ENCODE data around the gene LIPE.
A peak's percentile ranks its signal among the peaks of the same experiment; 100 is the strongest.

The LIPE gene

DNA sequence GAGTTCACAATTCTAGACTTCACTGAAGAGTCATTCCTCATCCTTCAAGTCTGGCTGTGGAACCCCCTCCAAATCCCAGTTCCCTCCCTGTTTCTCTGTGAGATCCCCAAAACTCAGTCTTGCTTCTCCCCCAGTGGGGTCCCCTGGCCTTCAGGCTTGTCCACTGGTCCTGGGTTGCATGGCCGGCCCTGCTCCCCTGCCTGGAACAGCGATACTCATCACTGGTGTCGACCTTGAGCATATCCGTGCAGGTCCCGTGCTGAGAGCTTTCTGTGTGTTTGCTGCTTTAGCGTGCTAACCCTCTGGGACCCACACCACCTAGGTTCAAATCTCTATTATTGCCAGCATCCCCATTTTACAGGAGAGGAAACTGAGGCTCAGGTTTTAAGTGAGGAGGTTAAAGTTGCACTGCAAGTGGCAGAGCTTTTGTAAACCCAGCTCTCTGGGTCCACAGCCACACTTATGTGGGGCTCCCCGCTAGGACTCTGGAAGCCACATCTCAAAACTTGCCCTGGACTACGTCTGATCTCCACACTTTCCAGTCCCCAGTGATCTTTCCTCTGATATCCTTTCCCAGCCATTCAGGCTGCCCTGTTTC, 15.5 kb downstream of the LIPE start:
- DNase-seq (ENCODE audit: low spot score), result no peak

DNA sequence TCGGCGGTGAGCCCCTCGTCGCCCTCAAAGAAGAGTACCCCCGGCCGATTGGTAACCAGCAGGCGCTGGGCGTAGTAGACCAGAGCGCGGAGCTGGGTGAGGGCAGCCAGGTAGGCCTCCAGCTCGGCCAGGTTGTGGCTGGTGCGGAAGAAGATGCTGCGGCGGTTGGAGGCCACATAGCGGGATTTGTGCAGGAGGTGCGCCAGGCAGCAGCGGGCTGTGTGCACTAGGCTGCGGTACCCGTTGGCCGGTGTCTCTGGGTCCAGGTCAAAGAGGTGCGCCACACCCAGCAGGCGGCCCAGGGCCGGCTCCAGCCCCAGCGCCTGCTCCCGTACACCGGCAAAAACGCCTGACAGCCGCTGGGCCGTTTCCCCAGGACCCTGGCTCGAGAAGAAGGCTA, 16.8 kb downstream of the LIPE start:
- no peak for DNase-seq (ENCODE audit: low spot score)

DNA sequence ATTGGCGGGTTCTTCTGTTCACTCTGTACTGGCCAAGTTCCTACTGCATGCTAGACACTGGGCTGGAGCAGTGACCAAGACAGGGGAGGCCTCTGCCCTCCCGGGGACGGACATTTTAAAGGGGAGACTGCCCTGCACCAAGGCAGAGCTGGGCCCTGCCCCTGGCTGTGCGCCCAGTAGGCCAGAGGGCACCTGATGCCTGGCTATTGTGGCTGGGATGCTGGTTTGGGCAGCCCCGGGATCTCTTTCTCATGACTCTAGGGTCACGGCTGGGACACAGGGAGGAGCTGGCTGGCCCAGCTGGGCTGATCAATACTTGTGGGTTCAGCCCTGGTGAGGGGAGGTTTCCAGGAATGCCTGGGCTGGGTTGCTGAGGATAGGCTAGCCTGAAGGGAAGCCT, 17.7 kb downstream of the LIPE start:
- DNase-seq (ENCODE audit: low spot score), result no peak

DNA sequence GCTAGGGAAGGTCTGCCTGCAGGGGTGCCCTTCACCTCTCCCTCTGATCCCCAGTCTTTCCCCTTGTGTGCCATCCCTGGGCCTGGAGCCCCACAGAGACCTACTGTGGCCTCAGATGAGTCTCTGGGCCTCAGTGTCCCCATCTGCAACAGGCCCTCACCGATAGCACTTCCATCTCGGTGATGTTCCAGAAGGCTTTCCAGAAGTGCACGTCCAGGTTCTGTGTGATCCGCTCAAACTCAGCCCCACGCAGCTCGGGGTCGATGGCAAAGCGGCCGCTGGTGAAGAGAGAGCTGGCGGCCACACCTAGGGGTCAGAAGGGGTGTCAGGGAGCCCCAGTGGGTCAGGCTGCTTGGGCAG, 19.4 kb downstream of the LIPE start:
- DNase-seq (ENCODE audit: low spot score), result no peak

DNA sequence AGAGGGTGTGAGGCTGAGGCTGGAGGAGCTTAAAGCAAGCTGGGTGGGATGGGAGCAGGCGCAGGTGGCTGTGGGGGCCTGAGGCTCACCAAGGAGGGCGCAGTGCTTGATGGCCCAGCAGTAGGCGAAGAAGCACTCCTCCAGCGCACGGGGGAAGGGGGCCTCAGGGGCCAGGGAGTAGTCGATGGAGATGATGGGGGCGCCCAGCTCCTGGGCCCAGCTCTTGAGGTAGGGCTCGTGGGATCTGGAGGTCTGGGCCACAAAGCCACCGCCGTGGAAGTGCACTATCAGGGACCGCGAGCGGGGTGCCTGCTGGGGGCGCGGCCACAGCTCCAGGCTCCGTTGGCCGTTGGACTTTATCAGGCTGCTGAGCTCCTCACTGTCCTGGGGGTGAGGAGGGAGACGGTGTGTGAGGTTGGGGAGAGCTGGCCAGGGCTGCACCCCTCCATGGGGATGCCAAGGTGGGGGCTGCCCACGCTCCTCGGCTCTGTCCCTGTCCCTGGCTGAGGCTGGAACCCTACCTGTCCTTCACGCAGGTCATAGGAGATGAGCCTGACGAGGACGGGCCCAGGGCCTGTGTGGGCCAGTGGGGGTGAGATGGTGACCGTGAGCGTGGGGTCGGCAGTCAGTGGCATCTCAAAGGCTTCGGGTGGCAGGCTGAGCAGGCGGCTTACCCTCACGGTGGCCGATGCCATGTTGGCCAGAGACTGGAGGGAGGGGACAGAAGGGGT, 19.9 kb downstream of the LIPE start:
- no peak for DNase-seq (ENCODE audit: low spot score)

DNA sequence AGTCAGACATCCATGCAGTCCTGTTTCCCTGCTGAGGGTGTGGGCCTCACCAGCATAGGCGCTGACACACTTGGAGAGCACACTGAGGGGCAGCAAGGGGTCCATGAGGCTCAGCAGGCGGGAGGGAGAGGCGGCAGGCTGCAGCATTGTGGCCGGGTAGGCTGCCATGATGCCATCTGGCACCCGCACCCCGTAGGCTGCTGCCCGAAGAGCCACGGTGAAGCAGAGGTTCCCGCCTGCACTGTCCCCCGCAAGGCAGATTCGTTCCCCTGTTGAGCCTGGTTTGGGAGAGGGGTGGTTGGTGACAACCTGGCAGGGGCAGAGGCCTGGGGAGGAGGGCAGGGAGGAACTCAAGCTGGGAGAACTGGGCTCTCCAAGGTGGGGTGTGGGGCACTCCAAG, 21.1 kb downstream of the LIPE start:
- no peak for DNase-seq (ENCODE audit: low spot score)

DNA sequence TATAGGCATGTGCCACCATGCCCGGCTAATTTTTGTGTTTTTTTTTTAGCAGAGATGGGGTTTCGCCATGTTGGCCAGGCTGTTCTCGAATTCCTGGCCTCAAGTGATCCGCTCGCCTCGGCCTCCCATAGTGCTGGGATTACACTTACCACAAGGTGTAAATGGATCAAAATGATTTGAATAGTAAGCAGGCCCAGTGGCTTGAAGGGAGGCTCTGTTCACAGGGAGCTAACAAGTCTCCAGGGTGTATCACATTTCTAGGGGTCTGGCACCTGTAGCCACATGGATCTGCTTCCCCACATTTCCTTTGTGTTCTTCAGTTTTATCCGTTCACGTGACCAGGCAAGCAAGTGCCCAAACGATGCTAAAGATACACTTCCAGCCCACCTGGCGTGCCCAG, 23.6 kb downstream of the LIPE start:
- no peak for DNase-seq (ENCODE audit: low spot score)

DNA sequence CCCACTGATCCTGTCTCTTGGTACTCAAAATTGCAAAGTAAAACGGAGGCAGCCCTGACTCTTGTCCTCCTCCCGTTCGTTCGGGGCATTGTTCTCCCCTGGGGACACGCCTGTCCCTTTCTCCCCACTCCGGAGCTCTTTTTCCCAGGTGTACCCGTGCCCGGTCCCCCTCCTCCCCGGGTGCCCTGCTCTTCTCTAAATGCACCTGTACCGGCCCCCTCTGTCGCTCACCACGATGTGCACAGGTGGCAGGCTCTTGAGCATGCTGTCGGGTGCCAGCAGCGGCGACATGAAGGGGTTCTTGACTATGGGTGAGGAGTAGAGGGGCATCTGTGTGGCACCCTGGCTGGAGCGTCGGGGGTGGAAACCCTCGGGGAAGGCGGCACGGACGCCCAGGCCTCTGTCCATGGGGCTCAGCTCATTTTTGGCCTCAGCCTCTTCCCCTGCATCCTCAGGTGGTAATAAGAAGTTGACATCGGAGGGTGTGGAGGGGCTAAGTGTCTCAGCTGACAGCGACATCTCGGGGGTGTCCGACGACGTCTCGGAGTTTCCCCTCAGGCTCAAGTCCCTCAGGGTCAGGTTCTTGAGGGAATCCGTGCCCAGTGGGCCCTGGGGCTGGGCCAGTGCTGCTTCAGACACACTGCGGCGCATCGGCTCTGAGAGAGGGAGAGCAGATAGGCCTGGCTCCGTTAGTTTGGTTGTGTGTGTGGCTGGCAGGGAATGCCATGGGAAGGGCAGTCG, 24.6 kb downstream of the LIPE start:
- no peak for DNase-seq (ENCODE audit: low spot score)

DNA sequence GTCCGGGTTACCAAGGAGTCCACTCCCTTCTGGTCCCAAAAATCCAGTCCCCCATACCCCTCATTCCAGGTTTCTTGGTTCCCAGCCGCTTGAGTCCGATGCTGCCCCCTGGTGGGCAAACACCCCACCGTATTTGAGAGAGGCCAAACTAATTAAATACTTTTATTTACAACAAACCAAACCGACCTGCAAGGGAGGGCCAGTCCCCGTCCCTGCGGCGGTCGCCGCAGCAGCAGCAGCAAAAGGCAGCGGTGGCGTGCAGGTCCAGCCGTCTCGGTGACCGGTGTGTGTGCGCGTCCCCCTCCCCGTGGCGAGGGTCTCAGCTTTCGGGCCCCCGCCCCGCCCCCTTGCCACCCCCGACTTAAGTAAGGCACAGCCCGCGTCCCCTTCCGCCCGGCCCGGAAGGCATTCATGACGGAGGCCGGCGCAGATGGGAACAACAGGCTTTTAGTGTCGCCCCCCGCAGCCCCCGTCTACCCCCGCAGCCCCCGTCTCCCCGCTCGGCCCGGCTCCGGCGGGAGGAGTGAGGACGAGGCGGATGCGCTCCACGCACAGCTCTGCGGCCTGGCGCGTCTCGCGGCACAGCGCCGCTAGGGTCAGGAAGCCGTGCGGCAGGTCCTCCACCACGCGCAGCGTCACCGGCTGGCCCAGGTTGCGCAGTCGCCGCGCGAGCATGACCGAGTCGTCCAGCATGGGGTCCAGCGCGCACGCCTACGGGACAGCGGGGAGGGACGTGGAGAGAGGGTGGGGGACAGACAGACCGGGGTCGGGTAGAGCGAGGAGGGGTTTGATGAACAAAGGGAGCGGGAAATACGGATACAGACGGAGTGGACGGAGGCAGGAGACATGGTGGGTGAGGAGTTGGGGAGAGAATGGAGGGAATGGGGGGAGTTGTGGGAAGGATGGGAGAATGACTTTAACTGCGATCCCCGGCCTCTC, 25.6 kb downstream of the LIPE start:
- DNase-seq (ENCODE audit: low spot score), result peak; percentile 89

DNA sequence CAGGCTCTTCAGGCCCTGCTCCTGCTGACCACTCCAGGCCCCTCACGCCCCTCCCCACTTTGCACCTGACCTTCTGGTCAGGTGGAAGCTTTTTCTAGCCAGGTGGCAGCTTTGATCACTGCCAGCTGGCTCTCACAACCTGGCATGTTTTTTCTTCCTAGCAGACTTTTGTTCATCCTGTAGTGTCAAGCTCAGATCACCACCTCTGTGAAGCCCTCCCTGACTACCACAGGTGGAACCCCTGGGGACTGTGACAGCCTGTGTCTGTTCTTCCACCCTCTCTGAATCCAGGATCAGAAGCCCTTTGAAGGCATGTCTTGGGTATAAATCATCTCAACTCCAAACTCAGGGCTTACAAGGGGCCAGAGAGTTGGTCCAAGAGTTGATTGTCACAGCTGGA, 26.8 kb downstream of the LIPE start:
- DNase-seq (ENCODE audit: low spot score), result no peak

DNA sequence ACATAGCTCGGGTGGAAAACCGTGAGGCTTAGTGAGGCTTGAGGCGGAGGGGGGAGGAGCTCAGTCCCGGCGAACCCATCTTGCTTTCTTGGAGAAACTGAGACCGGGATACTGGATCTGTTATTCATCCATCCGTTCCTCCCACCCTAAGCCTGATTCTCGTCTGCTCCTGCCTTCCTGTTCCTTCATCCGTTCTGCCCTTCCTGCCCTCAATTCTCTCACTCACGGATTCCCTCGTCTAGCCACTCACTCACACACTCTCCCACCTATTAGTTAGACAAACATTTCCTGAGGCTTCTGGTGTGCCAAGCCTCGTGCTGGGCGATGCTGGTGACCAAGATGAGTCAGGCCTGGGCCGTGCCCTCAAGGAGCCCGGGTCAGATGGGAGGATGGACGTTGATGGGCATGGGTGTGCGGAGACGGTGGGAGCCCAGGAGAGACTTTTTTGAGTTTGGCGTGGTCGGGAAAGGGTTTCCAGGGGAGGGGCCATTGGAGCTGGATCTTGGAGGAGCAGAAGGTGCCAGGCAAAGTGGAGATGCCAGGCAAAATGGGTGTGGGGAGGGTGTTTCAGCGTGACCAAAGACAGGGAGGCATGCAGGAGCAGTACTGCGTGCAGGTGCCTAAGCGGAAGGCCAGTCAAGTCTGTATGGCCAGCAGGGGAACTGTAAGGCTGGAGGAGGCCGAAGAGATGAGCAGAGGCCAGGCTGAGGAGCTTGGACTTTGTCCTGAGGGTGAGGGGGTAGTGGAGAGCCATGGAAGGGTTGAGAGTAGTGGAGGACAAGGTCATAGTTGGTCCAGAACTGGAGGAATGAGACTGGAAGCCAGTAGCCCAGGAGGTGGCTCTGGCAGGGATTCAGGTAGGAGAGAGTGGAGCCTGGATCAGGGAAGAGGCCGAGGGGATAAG, 29.7 kb downstream of the LIPE start:
- no peak for DNase-seq (ENCODE audit: low spot score)

DNA sequence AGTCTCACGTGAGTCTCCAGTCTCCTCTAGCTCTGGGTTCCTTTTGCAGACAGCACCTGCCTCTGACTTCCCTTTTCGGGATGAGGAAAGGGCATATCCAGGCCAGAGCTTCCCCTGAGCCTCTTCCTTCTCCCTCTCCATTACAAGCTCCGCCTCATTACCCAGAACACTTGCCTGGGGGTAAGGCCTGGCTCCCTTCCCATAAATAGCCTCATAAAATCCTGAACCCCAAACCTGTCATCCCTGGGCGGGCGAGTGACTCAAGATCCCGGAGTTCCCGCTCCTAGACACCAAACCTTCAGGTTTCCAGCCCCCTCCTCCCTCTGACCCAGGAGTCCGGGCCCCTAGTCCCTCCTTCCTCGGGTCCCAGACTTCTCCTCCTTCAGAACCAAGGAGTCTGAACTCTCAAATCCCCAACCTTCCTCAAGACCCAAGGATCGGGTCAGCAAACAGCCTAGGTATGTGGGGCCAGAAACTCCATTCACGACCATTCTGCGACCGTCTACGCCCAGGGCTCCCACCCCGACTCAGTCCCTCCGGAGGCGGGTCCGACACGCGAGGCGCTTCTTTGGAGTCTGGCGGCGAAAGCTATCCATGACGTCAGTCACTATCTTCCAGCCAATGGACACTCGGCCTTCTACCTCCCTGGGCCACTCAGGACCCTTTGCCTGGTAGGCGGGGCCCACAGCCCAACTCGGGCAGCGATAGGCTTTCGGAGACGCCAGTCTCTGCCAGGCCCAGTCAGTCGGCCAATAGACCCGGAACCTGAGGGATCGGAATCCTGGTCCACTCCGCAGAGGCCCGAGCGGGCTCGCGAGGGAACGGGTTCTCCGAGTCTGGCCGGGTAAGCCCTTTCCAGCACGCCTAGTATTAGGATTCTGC, 30.6 kb downstream of the LIPE start:
- DNase-seq (ENCODE audit: low spot score), result peak; percentile 100

DNA sequence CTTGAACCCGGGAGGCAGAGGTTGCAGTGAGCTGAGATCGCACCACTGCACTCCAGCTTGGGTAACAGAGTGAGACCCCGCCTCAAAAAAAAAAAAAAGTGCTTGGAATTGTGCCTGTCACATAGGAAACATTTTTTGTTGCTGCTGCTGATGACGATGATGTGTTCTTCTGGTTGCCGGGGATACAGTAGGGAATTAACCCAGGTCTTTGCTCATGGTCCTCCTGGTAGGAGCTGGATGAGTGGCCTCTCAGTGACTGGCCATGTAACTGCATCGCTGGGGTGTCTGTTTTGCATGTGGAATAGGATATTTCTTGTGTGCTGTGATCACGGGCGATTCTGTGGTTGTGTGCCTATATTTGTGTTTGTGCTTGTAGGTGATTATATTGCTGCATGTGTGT, 32.4 kb downstream of the LIPE start:
- no peak for DNase-seq (ENCODE audit: low spot score)

DNA sequence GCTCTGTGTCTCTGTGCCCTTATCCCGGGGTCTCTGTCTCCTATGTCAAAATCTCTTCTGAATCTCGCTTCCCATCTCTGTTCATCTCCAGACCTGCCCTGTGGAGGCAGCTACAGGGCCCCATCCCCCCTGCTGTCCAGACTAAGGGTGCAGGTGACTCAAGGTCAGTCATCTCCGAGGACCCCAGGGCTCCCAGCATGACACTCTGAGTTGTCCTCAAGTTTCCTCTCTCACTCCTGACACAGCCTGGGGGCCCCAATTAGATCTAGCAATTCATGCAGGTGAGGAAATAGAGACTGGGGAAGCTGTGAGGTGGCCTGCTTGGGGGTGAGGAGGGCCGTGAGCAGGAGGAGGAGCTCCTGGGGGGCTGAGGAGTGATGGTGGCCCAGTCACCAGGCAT, 35.0 kb downstream of the LIPE start:
- DNase-seq (ENCODE audit: low spot score), result no peak

DNA sequence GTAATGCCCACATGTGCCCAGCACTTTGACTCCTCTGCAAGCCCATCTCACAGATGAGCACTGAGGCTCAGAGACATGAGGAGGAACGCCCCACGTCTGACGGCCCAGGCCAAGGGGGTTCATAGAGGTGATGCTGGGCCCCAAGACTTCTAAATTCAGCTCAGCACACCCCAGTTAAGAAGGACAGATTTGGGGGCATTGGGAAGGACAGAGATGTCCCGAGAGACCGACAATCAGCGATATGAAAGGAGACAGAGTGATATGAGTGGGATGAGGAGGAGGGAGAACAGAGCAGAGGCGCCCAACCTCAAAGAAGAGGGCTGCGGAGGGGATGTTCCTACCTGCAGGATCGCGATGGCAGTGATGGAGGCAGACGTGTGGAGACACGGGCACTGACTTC, 37.3 kb downstream of the LIPE start, which contains the start of gene CNFN:
Gene CNFN, minus strand, starts transcription at position 399 of the 400 bp plus-strand sequence. CDS start 1,260 bp downstream, outside the sequence.
- no peak for DNase-seq (ENCODE audit: low spot score)

DNA sequence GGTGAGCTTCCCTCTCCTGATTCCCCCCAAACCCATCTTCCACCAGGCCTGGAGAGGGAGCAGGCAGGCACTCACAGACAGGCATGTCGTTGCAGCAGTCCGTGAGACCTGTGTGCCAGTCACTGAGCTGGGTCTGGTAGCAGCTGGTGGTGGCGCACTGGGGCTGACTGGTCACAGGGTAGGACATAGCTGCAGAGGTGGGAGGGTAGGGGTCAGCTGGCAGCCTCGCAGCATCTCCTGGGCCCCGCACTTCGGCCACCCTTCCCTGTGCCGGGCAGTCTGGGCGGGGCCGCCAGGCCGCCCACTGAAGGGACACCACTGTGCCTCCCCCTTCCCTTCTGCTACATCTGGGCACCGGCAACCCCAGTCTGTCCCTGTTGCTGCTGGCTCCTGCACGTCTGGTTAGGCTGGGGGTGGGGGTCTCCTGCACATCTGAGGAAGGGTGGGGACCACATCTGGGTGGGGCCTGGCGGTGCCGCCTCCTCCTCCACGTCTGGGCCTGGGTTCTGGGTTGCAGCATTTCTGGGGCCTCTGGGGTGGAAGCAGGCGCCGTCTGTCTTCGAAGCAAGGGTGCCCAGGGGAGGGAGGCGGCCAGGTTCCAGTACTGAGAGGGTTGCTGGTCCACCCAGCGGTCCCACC, 38.2 kb downstream of the LIPE start:
- no peak for DNase-seq (ENCODE audit: low spot score)

DNA sequence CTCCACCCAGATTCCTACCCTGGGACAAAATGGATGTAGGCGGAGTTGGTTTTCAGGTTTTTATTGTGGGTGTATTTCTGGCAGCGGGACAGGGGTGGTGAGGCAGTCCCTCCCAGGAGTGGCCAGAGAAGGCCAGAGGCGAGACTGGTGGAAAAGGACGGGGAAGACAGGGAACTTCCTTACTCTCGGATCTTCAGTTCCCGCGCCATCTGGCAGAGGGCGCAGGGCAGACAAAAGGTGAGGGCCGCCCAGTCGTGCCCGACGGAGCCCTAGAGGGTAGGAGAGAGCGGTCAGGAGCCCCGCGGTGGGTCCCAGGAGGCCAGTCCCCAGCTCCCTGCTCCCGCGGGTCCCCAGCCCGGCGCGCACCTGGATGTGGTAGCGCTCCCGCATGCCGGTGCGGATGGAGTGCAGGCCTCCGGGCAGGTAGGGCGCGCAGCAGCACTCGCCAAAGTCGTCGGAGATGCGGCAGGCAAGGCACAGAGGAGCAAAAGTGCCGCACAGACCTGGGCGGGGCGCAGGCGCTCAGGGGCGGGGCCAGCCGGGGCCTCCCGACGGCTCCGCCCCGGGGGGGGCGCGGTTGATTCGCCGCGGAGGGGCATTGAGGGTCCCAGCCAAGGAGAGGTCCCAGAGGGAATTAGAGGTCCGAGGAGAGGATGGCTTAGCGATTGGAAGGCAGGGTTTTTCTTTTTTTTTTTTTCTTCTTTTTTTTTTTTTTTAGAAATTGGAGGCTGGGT, 40.0 kb downstream of the LIPE start:
- DNase-seq (ENCODE audit: low spot score), result peak; percentile 82

DNA sequence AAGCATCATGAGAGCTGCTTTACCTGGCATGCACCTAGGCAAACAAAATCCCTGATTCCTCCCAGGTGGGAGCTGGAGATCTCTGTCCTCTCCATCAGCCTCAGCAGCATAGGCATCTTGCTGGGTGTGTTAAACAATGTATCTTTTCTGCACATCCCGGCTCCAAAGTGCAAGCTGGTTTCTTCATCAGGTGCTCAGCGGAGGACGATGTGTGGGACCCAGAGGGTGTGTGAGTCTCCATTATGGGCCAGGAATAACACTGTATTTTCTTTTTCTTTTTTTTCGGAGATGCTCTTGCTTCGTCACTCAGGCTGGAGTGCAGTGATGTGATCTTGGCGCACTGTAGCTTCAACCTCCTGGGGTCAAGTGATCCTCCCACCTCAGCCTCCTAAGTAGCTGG, 47.0 kb downstream of the LIPE start:
- no peak for DNase-seq (ENCODE audit: low spot score)

Data from GM03348 (cell line).